GM21528 (cell line): ENCODE results near the gene CELSR2.
"Not testable (repeated sequence)": the region's sequence is repeated elsewhere in the genome, so short reads cannot be mapped to it uniquely, and the experiment has no call there.

ENCODE experiments used
- ATAC-seq: cut with Tn5 transposase; IDR thresholded peaks from one replicate; pipeline ENCODE4 v1.9.1; 2021; ENCODE audit warnings: mild to moderate bottlenecking, moderate library complexity; ENCODE audit not compliant: unreplicated experiment, low FRiP score

CELSR2 gene, protein sequence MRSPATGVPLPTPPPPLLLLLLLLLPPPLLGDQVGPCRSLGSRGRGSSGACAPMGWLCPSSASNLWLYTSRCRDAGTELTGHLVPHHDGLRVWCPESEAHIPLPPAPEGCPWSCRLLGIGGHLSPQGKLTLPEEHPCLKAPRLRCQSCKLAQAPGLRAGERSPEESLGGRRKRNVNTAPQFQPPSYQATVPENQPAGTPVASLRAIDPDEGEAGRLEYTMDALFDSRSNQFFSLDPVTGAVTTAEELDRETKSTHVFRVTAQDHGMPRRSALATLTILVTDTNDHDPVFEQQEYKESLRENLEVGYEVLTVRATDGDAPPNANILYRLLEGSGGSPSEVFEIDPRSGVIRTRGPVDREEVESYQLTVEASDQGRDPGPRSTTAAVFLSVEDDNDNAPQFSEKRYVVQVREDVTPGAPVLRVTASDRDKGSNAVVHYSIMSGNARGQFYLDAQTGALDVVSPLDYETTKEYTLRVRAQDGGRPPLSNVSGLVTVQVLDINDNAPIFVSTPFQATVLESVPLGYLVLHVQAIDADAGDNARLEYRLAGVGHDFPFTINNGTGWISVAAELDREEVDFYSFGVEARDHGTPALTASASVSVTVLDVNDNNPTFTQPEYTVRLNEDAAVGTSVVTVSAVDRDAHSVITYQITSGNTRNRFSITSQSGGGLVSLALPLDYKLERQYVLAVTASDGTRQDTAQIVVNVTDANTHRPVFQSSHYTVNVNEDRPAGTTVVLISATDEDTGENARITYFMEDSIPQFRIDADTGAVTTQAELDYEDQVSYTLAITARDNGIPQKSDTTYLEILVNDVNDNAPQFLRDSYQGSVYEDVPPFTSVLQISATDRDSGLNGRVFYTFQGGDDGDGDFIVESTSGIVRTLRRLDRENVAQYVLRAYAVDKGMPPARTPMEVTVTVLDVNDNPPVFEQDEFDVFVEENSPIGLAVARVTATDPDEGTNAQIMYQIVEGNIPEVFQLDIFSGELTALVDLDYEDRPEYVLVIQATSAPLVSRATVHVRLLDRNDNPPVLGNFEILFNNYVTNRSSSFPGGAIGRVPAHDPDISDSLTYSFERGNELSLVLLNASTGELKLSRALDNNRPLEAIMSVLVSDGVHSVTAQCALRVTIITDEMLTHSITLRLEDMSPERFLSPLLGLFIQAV (N-terminal part only)

DNA sequence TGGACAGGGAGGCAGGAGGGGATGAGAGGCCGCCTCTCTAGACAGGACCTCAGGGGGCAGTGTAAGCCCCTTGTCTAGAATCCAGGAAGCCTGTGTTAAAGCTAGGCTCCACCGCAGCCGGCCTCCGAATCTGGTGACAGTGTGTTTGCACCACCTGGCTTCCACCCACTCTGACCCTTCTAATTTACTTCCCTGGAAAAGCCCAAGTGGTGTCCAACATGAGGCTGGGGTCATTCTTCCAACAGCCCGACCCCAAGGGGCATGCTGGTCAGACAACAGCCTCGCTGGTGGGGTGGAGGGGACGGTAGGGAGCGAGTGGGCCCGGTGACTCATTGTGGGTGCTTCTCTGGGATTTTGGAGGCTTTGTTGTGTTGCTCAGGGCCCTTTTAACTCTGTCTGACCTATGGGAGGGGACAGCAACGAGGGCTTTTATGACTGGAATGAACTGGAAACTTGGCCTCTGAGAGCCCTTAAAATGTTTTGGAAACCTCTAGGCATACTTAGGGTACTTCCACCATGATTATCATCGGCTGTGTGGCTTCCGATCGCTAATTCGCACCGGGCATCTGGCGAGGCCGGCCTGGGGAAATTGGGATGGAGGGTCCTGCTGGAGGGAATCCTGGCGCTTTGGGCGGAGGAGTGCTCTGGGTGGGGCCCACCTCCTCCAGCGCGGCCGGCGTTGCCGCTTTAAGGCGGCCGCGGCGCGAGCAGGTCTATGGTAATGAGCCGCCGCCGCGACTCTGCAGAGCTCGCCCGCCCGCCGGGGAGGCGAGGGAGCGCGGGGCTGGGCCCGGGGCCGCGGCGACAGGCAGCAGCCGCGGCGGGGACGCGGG is at the start of gene CELSR2:
Gene CELSR2, plus strand, starts transcription at position 743 of the 833 bp plus-strand sequence. CDS start 541 bp downstream, outside the sequence.
- peak; percentile 76 for ATAC-seq

DNA sequence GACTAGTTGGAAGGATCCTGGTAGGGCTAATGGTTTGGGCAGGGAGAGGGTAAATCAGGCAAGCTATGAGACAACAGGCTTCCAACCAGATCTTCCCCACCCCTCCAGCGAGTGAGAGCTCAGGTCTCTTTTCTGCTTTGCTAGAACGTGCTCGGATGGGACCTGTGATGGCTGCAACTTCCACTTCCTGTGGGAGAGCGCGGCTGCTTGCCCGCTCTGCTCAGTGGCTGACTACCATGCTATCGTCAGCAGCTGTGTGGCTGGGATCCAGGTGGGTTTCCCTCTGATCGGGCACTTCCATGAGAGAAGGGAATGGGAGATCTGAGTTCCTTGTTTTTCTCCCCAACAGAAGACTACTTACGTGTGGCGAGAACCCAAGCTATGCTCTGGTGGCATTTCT is 49.6 kb upstream of the CELSR2 start:
- no peak for ATAC-seq

- ATAC-seq: no peak
Observed at GRCh38 chr1:109201123-109201703, 48.1 kb upstream of the CELSR2 start.

DNA sequence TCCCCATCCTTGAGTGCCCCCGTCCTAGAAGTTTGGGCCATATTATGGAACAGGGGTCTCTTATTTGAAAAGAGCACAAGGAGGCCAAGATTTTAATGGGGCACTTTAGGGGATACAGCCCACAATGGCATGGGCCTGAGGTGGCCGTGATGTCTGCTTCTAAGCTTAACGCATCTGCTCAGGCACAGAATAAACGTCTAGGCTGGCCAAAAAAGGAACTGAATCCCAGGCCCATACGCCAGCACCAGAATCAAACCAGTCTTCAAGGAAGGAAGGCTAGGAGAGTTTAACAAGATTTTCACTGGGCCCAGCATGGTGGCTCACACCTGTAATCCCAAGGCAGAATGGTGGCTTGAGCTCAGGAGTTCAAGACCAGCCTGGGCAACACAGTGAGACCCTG is 44.9 kb upstream of the CELSR2 start:
- no peak for ATAC-seq

DNA sequence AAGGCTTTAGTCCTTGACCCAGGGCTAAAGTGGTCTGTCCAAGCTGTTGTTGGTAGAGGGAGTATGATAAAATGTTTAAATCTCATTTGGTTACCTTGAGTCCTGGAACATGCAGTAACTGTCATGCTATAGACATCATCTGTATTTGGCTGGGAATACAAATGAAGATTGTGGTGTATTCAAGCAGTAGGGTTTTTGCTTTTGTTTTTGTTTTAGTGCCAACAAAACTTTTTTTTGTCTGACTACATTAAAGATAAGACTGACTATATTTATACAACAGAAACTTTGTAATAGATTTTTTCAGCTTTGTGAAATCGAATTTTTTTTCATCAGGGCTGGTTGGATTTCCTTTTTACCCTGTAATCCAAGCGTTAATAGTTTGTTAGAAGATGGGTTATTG is 43.0 kb upstream of the CELSR2 start:
- no peak for ATAC-seq

- no peak for ATAC-seq
Observed at GRCh38 chr1:109207467-109208103, 41.8 kb upstream of the CELSR2 start.

DNA sequence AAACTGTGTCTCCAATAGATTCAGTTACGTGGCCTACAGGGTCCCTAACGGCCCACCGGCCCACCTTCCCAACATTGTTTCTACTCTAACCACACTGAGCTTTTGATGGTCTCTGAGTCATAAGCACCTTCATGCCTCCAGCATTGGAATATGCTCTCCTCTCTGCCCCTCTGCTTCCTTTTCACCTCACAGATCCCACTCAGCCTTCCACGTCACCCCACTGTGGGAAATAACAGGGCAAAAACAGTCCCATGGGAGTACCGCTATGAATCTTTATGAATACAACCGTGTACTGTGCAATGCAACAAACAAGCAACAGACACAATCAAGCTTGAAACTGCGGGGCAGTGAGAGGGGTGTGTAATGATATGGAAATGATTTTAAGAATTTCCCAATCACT is 40.9 kb upstream of the CELSR2 start:
- ATAC-seq: no peak

DNA sequence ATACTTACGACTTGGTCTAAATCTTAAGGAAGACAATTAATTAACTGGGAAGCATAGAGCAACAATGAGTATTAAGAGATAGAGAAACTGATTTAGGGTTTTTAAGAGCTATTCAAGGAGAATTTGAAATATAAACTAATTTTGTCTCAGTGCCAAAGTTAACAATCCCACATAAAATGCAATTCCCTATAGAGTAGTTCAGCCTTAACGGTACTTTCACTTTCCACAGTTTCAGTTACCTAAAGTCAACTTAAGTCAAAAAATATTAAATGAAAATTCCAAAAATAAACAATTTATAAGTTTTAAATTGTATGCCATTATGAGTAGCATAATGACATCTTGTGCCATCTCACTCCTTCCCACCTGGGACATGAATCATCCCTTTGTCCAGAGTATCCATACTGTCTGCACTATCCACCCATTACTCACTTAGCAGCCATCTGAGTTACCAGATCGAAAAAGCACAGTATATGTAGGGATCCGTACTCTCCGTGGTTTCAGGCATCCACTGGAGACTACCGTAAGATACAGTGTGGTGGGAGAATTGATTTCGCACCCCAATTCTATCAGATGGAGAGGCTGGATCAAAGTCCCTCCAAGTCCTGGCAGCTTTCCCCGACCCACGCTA is 40.4 kb upstream of the CELSR2 start:
- ATAC-seq: no peak

DNA sequence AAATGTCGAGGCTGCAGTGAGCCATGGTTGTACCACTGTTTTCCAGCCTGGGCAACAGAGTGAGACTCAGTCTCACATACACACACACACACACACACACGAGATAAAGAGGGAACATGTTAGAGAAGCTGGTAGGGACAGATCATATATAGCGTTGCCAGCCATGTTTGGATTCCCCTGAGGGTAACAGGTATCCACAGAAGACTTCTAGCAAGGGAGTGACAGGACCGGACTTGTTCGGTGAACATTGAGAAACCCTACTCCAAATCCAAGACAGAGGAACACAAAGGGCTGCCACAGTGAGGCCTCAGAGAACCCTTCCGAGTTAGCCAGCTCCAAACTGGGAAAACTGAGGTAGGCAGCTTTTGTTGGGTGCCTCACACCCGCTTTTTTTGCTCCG is 39.3 kb upstream of the CELSR2 start:
- ATAC-seq: no peak

GRCh38 chr1:109213345-109213823 is 36.0 kb upstream of the CELSR2 start:
- ATAC-seq: peak; percentile 34

- ATAC-seq: peak; percentile 80
Observed at GRCh38 chr1:109213824-109214693, 35.3 kb upstream of the CELSR2 start, which contains the start of gene SARS1. Gene SARS1, plus strand, starts transcription at chr1:109213918. Its CDS starts 75 bp downstream, at chr1:109213993.

DNA sequence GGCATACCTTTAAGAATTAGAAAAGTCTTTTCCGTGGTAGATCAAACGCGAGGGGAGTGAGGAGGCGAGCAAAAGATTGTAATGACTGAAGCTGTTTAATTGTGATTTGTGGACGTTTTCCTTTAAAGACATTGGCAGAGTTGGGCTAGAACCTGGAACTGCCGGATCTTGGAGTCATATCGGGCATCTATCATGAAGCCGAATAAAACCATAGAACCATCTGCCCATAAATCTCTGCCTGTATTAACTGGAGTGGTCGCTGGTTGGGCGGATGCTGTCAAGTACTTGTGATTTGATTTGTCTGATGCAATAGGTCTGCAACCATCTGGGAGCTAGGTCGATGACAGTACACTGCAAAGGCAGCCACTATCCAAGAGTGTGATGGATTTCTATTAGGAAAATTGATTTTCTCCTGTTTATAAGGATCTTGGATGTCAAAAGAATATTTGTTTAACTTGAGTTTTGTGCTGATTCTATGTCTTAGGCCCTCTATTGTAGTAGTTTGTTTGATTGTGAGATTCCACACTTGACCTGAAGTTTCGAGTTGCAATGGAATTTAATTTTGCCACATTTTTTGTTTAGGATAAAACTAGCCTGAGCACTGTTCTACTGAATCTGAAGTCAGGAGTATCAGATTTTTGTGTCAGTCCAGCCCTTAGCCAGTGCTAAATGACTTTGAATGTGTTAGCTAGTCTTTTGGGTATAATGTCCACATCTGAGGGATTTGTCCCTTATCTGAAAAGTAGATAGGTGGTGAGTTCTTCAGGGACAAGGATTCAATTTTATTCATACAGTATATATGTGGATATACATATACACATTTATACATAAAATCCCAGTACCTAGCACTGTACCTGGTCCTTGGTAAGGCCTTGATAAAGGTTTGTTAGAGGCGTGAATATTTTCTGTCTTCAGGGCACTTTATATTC is 34.4 kb upstream of the CELSR2 start:
- ATAC-seq: no peak

DNA sequence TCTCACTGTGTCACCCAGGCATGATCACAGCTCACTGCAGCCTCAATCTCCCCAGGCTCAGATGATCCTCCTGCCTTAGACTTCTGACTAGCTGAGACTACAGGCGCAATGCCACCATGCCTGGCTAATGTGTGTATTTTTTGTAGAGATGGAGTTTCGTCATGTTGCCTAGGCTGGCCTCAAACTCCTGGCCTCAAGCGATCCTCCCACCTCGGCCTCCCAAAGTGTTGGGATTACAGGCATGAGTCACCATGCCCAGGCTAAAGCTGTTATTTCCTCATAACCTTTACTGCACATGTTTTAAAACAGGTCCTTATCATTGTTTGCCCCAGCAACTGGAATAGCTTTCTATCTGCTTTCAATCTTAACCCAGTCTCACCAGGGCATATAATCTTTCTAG is 32.7 kb upstream of the CELSR2 start:
- ATAC-seq: no peak

- no peak for ATAC-seq
Observed at GRCh38 chr1:109218516-109218915, 30.8 kb upstream of the CELSR2 start.

DNA sequence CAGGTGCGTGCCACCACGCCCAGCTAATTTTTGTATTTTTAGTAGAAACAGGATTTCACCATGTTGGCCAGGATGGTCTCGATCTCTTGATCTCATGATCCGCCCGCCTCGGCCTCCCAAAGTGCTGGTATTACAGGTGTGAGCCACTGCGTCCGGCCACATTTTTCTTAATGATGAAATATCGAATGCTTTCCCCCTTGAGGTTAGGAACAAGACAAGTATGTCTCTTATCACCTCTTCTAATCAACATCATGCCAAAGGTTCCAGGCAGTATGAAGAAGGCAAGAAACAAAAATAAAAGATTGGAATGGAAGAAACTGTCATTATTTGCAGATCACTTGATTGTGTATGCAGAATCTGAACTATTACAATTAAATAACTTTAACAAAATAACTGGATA is 28.1 kb upstream of the CELSR2 start:
- ATAC-seq: not testable (repeated sequence)

DNA sequence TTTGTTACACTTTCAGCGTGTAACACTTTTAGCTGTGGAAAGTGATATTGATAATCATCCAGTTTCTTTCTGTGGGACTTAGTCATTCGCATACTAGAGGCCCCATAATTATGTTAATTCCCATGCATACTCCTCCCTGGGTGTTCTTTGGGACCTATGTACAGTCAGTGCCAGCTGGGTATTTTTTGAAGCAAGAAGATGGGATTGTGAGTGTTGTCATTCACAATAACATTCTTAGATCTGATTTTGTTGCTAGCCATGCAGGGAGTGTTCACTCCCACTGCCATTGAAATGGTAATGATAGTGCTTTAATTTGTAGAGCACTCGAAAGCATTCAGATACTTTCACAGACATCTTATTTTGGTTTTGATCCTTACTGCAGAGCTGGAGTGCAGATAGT is 24.0 kb upstream of the CELSR2 start:
- ATAC-seq: no peak
